ENCODE measurements around the gene MAN2B2.
"Not testable (repeated sequence)": the region's sequence is repeated elsewhere in the genome, so short reads cannot be mapped to it uniquely, and the experiment has no call there.

DNA sequence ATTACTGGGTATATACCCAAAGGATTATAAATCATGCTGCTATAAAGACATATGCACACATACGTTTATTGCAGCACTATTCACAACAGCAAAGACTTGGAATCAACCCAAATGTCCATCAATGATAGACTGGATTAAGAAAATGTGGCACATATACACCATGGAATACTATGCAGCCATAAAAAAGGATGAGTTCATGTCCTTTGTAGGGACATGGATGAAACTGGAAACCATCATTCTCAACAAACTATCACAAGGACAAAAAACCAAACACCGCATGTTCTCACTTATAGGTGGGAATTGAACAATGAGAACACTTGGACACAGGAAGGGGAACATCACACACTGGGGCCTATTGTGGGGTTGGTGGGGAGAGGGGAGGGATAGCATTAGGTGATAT lies 80.3 kb downstream of the MAN2B2 start:
- TF ChIP-seq POLR2A (IDR thresholded peaks at IDR 0.05; ENCODE audit: low read length); GATA1 (IDR thresholded peaks at IDR 0.05; ENCODE audit: low read depth, low read length): not testable (repeated sequence)

All from erythroblast (primary cell).